Lung (tissue), 12 donors: ENCODE measurements around the gene PIGU. TPM values are rescaled to one million over a fixed set of nuclear protein-coding genes. Genes with fewer than 3 reads are reported as not detected.

ENCODE experiments used
- ATAC-seq: fragments of 200-7000 bp; cut with Tn5 transposase; one replicate; pipeline ENCODE4 v1.9.1; 2020; ENCODE audit warnings: moderate number of reproducible peaks; ENCODE audit not compliant: insufficient read depth, low FRiP score
- DNase-seq, 3 donors: peaks; one replicate each; pipeline ENCODE4 v3.0.0-alpha.2; 2013 to 2017
- H3K27ac ChIP-seq, 2 donors: one replicate each; pipeline ENCODE4 v1.5.1; 2013; ENCODE audit warnings: mild to moderate bottlenecking in 2 of 2, moderate library complexity in 2 of 2, control low read depth in 1 of 2, inconsistent platforms in 1 of 2, low read depth in 1 of 2, low read length in 1 of 2
- H3K27me3 ChIP-seq, 3 donors: one replicate each; pipeline ENCODE4 v1.5.1; 2013; ENCODE audit warnings: low read length in 2 of 3; ENCODE audit not compliant: control insufficient read depth in 3 of 3, insufficient read depth in 3 of 3
- H3K36me3 ChIP-seq, 4 donors: one replicate each; pipeline ENCODE4 v1.5.1; 2013; ENCODE audit warnings: low read length in 4 of 4, mild to moderate bottlenecking in 1 of 4, moderate library complexity in 1 of 4; ENCODE audit not compliant: control insufficient read depth in 4 of 4, insufficient read depth in 4 of 4
- H3K4me1 ChIP-seq, 5 donors: one replicate each; pipeline ENCODE4 v1.5.1; 2013; ENCODE audit warnings: low read length in 5 of 5, mild to moderate bottlenecking in 2 of 5, moderate library complexity in 1 of 5; ENCODE audit not compliant: control insufficient read depth in 5 of 5, insufficient read depth in 5 of 5
- H3K4me3 ChIP-seq: one replicate; pipeline ENCODE4 v1.5.1; 2013; ENCODE audit warnings: mild to moderate bottlenecking, control low read depth, moderate library complexity
- H3K9ac ChIP-seq, 2 donors: one replicate each; pipeline ENCODE4 v1.5.1; 2013; ENCODE audit warnings: low read length in 2 of 2, control low read depth in 1 of 2; ENCODE audit not compliant: insufficient read depth in 1 of 2
- H3K9me3 ChIP-seq, 4 donors: one replicate each; pipeline ENCODE4 v1.5.1; 2013; ENCODE audit warnings: low read length in 3 of 4, mild to moderate bottlenecking in 1 of 4, moderate library complexity in 1 of 4; ENCODE audit not compliant: control insufficient read depth in 4 of 4, insufficient read depth in 3 of 4
- WGBS, 2 donors: extraction: QIAGEN DNeasy Blood & Tissue Kit; methylation state at CpG; one replicate each; pipeline ENCODE4 v1.1.7; 2013; 5-methylcytosine and 5-hydroxymethylcytosine counted together
- polyA plus RNA-seq, 2 donors: library from polyadenylated mRNA; stranded (reverse); fragments of 200-250 nt; gene quantifications; one replicate each; pipeline ENCODE4 v1.2.1, GENCODE V29; 2013
- total RNA-seq, 2 donors: library from RNA; depleted of rRNA in 1 of 2; stranded (reverse); fragments of >200 nt in 1 of 2; gene quantifications; one replicate each; pipeline ENCODE4 v1.2.1, GENCODE V29; 2014 to 2021
- TF ChIP-seq, protein P1 (sequence below): IDR thresholded peaks from 2 replicates; pipeline ENCODE4 v1.5.1; 2012; ENCODE audit warnings: mild to moderate bottlenecking; ENCODE audit errors: control extremely low read depth, extremely low read depth
- donor health status: control.
- donor health status: control.
- donor health status: Bipolar disorder and iron deficiency.
- donor health status: healthy.
- donor health status: DM: yes; HTN: yes; CAD: no.

Gene PIGU
- total and polyA plus RNA-seq, 4 donors: 15.7 to 21.2 (median 20.1) TPM

DNA sequence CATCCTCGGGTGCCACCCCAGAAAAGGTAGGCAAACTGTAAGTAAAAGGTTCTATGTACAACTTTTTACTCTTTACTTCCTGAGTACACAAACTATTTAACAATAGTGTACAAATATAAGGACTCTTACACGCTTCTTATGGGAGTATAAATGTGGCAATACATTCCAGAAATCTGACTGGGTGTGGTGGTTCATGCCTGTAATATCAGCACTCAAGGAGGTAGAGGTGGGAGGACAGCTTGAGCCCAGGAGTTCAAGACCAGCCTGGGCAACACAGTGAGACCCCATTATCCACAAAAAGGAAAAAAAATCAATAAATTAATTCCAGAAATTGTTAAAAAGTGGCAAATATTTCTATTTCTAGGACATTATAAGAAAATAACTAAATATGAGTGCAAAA lies 48.9 kb downstream of the PIGU start:
- ATAC-seq: no peak

DNA sequence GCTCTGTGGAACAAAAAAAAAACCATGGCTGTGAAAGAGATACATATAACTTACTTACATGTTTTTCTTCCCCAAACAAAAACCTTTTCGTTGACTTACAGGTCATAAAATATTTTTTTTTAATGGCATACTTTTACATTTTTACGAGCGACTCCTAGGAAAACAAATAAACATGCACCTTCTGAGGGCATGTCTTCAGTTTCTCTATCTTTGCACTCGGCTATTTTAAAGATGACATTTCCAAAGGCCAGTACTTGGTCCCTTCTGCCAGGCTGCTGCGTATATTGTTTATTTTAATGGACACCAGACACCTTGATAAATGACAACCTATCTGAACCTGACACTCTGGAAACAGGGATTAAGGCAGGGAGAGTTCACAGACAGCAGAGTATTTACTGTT lies 49.4 kb downstream of the PIGU start:
- DNase-seq (no peak), ATAC-seq (no peak)
- WGBS, 2 donors: 75 to 79% methylated on average over 5 of the region's 5 CpGs
- H3K9me3 ChIP-seq: no peaks in the 10 kb centered on the region
- TF ChIP-seq, protein P1, sequence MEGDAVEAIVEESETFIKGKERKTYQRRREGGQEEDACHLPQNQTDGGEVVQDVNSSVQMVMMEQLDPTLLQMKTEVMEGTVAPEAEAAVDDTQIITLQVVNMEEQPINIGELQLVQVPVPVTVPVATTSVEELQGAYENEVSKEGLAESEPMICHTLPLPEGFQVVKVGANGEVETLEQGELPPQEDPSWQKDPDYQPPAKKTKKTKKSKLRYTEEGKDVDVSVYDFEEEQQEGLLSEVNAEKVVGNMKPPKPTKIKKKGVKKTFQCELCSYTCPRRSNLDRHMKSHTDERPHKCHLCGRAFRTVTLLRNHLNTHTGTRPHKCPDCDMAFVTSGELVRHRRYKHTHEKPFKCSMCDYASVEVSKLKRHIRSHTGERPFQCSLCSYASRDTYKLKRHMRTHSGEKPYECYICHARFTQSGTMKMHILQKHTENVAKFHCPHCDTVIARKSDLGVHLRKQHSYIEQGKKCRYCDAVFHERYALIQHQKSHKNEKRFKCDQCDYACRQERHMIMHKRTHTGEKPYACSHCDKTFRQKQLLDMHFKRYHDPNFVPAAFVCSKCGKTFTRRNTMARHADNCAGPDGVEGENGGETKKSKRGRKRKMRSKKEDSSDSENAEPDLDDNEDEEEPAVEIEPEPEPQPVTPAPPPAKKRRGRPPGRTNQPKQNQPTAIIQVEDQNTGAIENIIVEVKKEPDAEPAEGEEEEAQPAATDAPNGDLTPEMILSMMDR: no peak
- no peaks in the 10 kb centered on the region for H3K4me1 ChIP-seq
- H3K4me3 ChIP-seq: no peak overlapping the region
- H3K36me3 ChIP-seq: peaks cover 0 to 7% (median 6%) of the 10 kb centered on the region in 4 donors
- H3K27ac ChIP-seq: peak overlapping the region in 1 of 2 donors; percentile 72
- H3K9ac ChIP-seq: no peak overlapping the region
- no peaks in the 10 kb centered on the region for H3K27me3 ChIP-seq

More for the DNA sequence above, 48.9 kb downstream of the PIGU start:
- no peak for DNase-seq
- Histone ChIP-seq H3K9me3 (no peaks in the 10 kb centered on the region), H3K27ac (peak overlapping the region in 1 of 2 donors; percentile 72), H3K4me3 (no peak overlapping the region), H3K9ac (no peak overlapping the region), H3K4me1 (no peaks in the 10 kb centered on the region), H3K27me3 (no peaks in the 10 kb centered on the region), H3K36me3 (peaks cover 0 to 9% (median 5%) of the 10 kb centered on the region in 4 donors)
- WGBS, 2 donors: 60 to 65% methylated on average over 2 of the region's 2 CpGs
- TF ChIP-seq, protein P1: no peak

DNA sequence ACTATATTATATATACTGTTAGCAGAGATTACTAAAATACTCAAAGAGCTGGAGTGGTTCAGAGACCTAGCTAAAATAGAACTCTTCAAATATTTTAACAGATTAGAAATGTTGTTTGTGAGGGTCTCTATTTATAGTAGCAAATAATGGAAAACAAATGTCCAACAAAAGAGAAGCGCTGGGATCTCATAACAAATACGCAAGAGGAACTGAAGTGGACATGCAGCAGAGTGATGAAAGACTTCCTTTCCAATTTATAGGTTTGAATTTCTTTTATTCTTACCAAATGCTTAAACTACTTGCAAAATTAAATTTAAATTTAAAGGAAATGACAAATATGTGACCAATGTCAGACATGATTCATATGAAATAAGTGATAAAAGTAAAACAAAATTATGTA lies 49.9 kb downstream of the PIGU start:
- no peak for DNase-seq
- TF ChIP-seq, protein P1: no peak
- H3K36me3 ChIP-seq: peaks cover 0 to 7% (median 6%) of the 10 kb centered on the region in 4 donors
- no peaks in the 10 kb centered on the region for H3K4me1 ChIP-seq
- no peak overlapping the region for H3K4me3 ChIP-seq
- WGBS, 2 donors: 23 to 54% methylated on average over 2 of the region's 2 CpGs
- no peak overlapping the region for H3K9ac ChIP-seq
- no peak for ATAC-seq
- H3K27ac ChIP-seq: no peak overlapping the region
- no peaks in the 10 kb centered on the region for H3K9me3 ChIP-seq
- no peaks in the 10 kb centered on the region for H3K27me3 ChIP-seq

DNA sequence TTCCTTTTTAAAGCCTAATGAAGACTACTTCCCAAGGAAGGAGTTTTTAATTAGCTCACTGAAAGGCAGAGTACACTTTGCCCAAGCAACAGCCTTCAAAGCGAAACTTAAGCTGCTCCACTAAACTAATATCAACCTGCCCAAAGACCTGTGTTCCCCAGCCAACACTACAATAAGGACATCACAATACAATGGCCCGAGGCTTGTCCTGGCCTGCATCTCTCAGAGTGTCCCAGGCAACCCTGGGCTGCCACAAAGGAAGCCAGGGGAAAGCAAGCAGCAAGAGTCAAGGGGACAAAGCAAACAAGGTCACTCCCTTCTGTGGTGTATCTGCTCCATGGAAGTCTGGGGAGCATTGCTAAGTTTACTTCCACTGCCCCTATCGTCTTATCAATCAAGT lies 52.3 kb downstream of the PIGU start:
- Histone ChIP-seq H3K4me3 (no peak overlapping the region), H3K27me3 (no peaks in the 10 kb centered on the region), H3K9ac (no peak overlapping the region), H3K27ac (no peak overlapping the region), H3K4me1 (no peaks in the 10 kb centered on the region), H3K36me3 (peaks cover 0 to 13% (median 7%) of the 10 kb centered on the region in 4 donors), H3K9me3 (no peaks in the 10 kb centered on the region)
- no peak for ATAC-seq
- TF ChIP-seq, protein P1: no peak
- no peak for DNase-seq
- WGBS, 2 donors: 89 to 96% methylated on average over 3 of the region's 3 CpGs
